ENCODE results near the gene EBNA1BP2.

EBNA1BP2 gene

DNA sequence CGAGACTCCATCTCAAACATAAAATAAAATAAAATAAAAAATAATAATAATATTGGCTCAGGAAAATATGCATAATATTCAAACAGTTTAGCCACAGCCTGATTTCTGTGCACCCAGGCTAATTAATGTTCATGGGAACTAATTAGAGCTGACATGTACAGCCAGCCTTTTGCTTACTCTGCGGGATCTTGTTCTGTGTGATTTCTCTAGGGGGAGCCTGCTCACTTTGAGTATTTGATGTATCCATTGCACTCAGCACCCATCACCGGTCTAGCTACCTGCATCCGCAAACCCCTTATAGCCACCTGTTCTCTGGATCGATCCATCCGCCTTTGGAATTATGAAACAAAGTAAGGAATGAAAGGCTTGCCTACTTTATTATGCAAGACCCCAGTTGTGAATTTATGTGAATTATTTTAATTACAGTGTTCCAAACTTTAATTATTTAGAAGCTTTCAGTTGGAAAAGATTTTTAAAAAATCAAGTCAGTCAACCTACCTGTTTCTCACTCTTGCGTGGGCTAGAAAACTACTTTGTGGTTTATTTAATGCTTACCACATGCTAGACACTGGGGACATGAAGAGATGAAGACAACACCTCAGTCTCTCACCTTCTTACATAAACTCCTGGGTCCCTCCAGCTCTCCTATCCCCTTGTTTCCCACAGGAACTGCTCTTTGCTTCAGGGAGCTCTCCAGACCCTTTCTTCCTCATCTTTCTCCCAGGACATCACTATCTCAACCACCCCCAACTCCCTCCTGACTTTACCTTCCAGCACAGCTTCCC, 25.4 kb upstream of the EBNA1BP2 start:
- no peaks in the 10 kb centered on the region for H3K9me3 ChIP-seq
- H3K27me3 ChIP-seq, result no peaks in the 10 kb centered on the region
- no peak overlapping the region for H3K4me3 ChIP-seq (ENCODE audit: low read depth, low read length)
- no peak for DNase-seq
- no peaks in the 10 kb centered on the region for H3K4me1 ChIP-seq
- no peaks in the 10 kb centered on the region for H3K36me3 ChIP-seq
- TF ChIP-seq, protein P1, sequence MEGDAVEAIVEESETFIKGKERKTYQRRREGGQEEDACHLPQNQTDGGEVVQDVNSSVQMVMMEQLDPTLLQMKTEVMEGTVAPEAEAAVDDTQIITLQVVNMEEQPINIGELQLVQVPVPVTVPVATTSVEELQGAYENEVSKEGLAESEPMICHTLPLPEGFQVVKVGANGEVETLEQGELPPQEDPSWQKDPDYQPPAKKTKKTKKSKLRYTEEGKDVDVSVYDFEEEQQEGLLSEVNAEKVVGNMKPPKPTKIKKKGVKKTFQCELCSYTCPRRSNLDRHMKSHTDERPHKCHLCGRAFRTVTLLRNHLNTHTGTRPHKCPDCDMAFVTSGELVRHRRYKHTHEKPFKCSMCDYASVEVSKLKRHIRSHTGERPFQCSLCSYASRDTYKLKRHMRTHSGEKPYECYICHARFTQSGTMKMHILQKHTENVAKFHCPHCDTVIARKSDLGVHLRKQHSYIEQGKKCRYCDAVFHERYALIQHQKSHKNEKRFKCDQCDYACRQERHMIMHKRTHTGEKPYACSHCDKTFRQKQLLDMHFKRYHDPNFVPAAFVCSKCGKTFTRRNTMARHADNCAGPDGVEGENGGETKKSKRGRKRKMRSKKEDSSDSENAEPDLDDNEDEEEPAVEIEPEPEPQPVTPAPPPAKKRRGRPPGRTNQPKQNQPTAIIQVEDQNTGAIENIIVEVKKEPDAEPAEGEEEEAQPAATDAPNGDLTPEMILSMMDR (IDR thresholded peaks at IDR 0.05; ENCODE audit: low read depth, low read length), result no peak

DNA sequence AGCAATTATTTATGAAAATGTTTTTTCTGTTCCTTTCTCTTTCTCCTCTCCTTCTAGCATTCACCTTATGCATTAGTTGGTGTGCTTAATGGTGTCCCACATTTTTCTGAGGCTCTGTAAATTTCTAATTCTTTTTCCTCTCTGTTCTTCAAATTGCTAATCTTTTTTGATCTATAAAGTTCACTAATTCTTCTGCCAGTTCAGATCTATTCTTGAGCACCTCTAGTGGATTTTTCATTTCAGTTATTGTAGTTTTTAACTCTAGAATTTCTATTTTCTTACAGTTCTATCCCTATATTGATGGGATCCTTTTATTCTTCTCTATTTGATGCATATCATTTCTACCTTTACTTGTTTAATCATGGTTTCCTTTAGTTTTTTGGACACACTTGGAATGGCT, 22.4 kb upstream of the EBNA1BP2 start:
- no peaks in the 10 kb centered on the region for H3K36me3 ChIP-seq
- H3K4me3 ChIP-seq (ENCODE audit: low read depth, low read length), result no peak overlapping the region
- no peaks in the 10 kb centered on the region for H3K4me1 ChIP-seq
- no peaks in the 10 kb centered on the region for H3K9me3 ChIP-seq
- DNase-seq, result no peak
- no peaks in the 10 kb centered on the region for H3K27me3 ChIP-seq
- TF ChIP-seq, protein P1 (IDR thresholded peaks at IDR 0.05; ENCODE audit: low read depth, low read length), result no peak

DNA sequence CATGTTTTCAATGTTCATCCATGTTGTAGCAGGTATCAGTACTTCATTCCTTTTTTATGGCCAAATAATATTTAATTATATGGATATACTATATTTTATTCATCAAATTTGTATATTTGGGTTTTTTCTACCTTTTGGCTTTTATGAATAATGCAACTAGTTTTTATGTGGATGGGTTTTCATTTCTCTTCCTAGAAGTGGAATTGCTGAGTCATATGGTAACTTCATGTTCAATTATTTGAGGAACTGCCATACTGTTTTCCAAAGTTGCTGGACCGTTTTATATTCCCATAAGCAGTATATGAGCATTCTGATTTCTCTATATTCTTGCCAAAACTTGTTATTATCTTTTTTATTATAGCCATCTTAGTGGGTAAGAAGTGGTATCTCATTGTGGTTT, 16.0 kb upstream of the EBNA1BP2 start:
- Histone ChIP-seq H3K4me3 (ENCODE audit: low read depth, low read length) (no peak overlapping the region), H3K36me3 (no peaks in the 10 kb centered on the region), H3K27me3 (no peaks in the 10 kb centered on the region), H3K9me3 (no peaks in the 10 kb centered on the region), H3K4me1 (no peaks in the 10 kb centered on the region)
- no peak for DNase-seq
- TF ChIP-seq, protein P1 (IDR thresholded peaks at IDR 0.05; ENCODE audit: low read depth, low read length), result no peak

DNA sequence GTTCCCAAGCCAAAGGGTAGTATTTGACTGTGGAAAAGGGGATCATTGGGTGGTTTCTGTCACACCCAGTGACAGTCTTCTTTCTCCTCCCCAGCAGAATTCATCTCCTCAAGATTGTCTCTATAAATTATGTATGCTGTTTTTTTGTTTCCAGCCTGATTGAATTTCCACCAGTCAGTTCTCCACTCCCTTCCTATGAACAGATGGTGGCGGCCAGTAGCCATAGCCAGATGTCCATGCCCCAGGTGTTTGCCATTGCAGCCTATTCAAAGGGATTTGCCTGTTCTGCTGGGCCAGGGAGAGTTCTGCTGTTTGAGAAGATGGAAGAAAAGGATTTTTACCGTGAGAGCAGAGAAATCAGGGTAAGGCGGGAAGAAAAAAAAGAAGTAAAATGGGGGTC, 12.9 kb upstream of the EBNA1BP2 start:
- no peak overlapping the region for H3K4me3 ChIP-seq (ENCODE audit: low read depth, low read length)
- H3K9me3 ChIP-seq, result no peaks in the 10 kb centered on the region
- no peaks in the 10 kb centered on the region for H3K4me1 ChIP-seq
- no peak for DNase-seq
- TF ChIP-seq, protein P1 (IDR thresholded peaks at IDR 0.05; ENCODE audit: low read depth, low read length), result no peak
- no peaks in the 10 kb centered on the region for H3K27me3 ChIP-seq
- no peaks in the 10 kb centered on the region for H3K36me3 ChIP-seq

DNA sequence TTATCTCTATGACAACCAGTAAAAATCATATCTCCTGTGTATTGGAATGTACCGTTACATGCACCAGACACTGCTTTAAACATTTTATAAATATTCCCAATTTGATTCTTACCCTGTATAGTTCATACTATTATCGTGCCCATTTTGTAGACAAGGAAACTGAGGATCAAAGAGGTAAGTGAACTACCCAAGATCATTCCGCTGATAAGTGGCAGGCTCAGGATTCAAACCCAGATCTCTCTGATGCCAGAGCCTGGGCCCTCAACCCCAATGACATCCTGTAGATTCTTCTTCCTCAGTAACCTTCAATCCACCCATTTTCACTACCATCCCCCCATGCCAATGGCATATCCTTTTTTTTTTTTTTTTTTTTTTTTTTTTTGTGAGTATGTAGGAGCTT, 12.3 kb upstream of the EBNA1BP2 start:
- Histone ChIP-seq H3K9me3 (no peaks in the 10 kb centered on the region), H3K4me1 (no peaks in the 10 kb centered on the region), H3K4me3 (ENCODE audit: low read depth, low read length) (no peak overlapping the region), H3K27me3 (no peaks in the 10 kb centered on the region), H3K36me3 (no peaks in the 10 kb centered on the region)
- no peak for DNase-seq
- TF ChIP-seq, protein P1 (IDR thresholded peaks at IDR 0.05; ENCODE audit: low read depth, low read length), result no peak

DNA sequence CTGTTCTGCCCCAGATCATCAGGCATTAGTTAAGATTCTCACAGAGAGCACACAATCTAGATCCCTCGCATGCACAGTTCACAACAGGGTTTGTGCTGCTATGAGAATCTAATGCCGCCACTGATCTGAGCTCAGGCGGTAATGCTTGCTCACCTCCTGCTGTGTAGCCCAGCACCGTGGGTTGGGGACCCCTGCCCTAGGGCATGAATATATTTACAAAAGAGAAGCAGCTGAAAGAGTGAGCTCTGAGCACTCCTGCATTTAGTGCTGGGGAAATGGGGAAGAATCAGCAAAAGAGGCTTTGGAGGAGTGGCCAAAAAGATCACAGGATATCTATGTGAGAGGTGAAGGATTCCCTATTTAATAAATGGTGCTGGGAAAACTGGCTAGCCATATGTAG, 5.6 kb upstream of the EBNA1BP2 start:
- TF ChIP-seq, protein P1 (IDR thresholded peaks at IDR 0.05; ENCODE audit: low read depth, low read length), result no peak
- Histone ChIP-seq H3K27me3 (no peaks in the 10 kb centered on the region), H3K4me3 (ENCODE audit: low read depth, low read length) (no peak overlapping the region), H3K36me3 (no peaks in the 10 kb centered on the region), H3K9me3 (no peaks in the 10 kb centered on the region), H3K4me1 (no peaks in the 10 kb centered on the region)
- DNase-seq, result no peak
